ENCODE measurements around the gene DCAF11. TPM values are rescaled to one million over a fixed set of nuclear protein-coding genes. Genes with fewer than 3 reads are reported as not detected.
A peak's percentile ranks its signal among the peaks of the same experiment; 100 is the strongest.

The DCAF11 gene
- total and polyA plus RNA-seq, 2 of the 13 experiments (the other 11 are each of a cell fraction or from before 2014, with no cell fraction given): 150 to 257 TPM

DNA sequence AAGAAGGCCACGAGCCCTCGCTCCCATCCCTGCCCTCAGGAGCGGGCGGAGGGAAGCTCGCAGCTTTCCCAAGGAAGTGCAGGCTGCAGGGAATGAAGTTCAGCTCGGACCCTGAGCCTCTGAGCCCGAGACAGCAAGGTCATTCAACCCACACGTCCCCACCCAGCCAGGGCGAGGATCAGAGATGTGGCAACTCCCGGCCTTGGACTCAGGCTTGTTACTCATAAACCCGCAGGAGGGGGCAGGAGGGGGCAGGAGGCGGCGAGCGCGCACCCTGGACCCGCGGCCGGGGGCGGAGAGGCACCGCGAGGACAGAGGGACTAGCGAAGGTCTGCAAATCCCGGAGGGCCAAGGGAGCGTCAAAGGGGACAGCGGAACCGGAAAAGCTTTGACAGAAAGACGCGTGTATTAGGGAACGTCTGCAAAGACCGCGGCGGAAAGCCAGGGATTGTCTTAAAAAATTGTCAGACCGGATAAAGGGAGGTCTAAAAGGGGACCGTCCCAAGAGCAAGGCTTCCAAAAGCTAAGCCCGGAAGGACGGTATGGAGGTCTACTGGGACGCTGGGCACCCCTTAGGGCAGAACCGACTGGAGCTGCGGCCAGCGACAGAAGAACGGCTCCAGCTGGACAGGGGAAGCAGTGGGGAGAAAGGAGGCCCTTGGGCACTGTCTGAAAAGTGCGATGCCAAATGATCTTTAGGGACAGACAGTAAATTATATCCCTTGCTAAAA lies 611 bp upstream of the DCAF11 start (continued):
- TF ChIP-seq KAT8 (CRISPR knock-in tag; IDR thresholded peaks at IDR 0.05) (peak; percentile 93), CC2D1A (CRISPR knock-in tag; IDR thresholded peaks at IDR 0.05) (no peak), ZNF724P (CRISPR knock-in tag; IDR thresholded peaks at IDR 0.05; ENCODE audit: borderline replicate concordance) (peak; percentile 94; the same call in 1 of the 2 replicates), ZSCAN31 (CRISPR knock-in tag; IDR thresholded peaks at IDR 0.05; ENCODE audit: low read depth) (peak; percentile 97), ZNF546 (CRISPR knock-in tag; conservative IDR thresholded peaks at IDR 0.05) (peak; percentile 80; the same call in 1 of the 2 replicates), MED8 (CRISPR knock-in tag; IDR thresholded peaks at IDR 0.05; ENCODE audit: insufficient replicate concordance) (peak; percentile 99), EP300 (IDR thresholded peaks at IDR 0.05; ENCODE audit: low read depth in 2 of 2, low read length in 2 of 2) (peak; percentile 97 to 98), EP300 (CRISPR knock-in tag; IDR thresholded peaks at IDR 0.05; ENCODE audit: borderline replicate concordance) (peak; percentile 98), ZNF850 (CRISPR knock-in tag; conservative IDR thresholded peaks at IDR 0.05) (no peak), ZNF713 (CRISPR knock-in tag; IDR thresholded peaks at IDR 0.05) (peak; percentile 98), ZMYM3 (CRISPR knock-in tag; IDR thresholded peaks at IDR 0.05) (peak; percentile 99), SAP130 (CRISPR knock-in tag; IDR thresholded peaks at IDR 0.05; ENCODE audit: low read depth) (peak; percentile 99), ELF4 (CRISPR knock-in tag; IDR thresholded peaks at IDR 0.05; ENCODE audit: borderline replicate concordance) (no peak; the same call in 1 of the 2 replicates), KLF12 (CRISPR knock-in tag; IDR thresholded peaks at IDR 0.05; ENCODE audit: borderline replicate concordance) (peak; percentile 97), ZFP36 (IDR thresholded peaks at IDR 0.05; ENCODE audit: borderline replicate concordance, low read depth, low read length, partially characterized antibody) (no peak), KMT2A (CRISPR knock-in tag; IDR thresholded peaks at IDR 0.05) (peak; percentile 99), ZNF781 (CRISPR knock-in tag; IDR thresholded peaks at IDR 0.05; ENCODE audit: borderline replicate concordance, not compliant biosample characterization) (no peak), SALL1 (CRISPR knock-in tag; IDR thresholded peaks at IDR 0.05) (peak; percentile 100), HDAC1 (CRISPR knock-in tag; IDR thresholded peaks at IDR 0.05) (no peak)
- TF ChIP-seq, protein P1, sequence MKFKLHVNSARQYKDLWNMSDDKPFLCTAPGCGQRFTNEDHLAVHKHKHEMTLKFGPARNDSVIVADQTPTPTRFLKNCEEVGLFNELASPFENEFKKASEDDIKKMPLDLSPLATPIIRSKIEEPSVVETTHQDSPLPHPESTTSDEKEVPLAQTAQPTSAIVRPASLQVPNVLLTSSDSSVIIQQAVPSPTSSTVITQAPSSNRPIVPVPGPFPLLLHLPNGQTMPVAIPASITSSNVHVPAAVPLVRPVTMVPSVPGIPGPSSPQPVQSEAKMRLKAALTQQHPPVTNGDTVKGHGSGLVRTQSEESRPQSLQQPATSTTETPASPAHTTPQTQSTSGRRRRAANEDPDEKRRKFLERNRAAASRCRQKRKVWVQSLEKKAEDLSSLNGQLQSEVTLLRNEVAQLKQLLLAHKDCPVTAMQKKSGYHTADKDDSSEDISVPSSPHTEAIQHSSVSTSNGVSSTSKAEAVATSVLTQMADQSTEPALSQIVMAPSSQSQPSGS (CRISPR knock-in tag; IDR thresholded peaks at IDR 0.05): peak; percentile 97
- TF ChIP-seq, protein P2, sequence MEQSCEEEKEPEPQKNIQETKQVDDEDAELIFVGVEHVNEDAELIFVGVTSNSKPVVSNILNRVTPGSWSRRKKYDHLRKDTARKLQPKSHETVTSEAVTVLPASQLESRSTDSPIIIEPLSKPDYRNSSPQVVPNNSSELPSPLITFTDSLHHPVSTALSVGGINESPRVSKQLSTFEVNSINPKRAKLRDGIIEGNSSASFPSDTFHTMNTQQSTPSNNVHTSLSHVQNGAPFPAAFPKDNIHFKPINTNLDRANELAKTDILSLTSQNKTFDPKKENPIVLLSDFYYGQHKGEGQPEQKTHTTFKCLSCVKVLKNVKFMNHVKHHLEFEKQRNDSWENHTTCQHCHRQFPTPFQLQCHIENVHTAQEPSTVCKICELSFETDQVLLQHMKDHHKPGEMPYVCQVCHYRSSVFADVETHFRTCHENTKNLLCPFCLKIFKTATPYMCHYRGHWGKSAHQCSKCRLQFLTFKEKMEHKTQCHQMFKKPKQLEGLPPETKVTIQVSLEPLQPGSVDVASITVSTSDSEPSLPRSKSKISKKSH (CRISPR knock-in tag; IDR thresholded peaks at IDR 0.05; ENCODE audit: borderline replicate concordance): peak; percentile 72; the same call in 1 of the 2 replicates
- TF ChIP-seq, protein P3, sequence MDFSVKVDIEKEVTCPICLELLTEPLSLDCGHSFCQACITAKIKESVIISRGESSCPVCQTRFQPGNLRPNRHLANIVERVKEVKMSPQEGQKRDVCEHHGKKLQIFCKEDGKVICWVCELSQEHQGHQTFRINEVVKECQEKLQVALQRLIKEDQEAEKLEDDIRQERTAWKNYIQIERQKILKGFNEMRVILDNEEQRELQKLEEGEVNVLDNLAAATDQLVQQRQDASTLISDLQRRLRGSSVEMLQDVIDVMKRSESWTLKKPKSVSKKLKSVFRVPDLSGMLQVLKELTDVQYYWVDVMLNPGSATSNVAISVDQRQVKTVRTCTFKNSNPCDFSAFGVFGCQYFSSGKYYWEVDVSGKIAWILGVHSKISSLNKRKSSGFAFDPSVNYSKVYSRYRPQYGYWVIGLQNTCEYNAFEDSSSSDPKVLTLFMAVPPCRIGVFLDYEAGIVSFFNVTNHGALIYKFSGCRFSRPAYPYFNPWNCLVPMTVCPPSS (IDR thresholded peaks at IDR 0.05): no peak
- TF ChIP-seq, protein P4, sequence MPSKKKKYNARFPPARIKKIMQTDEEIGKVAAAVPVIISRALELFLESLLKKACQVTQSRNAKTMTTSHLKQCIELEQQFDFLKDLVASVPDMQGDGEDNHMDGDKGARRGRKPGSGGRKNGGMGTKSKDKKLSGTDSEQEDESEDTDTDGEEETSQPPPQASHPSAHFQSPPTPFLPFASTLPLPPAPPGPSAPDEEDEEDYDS (CRISPR knock-in tag; IDR thresholded peaks at IDR 0.05): peak; percentile 93
- TF ChIP-seq, protein P5, sequence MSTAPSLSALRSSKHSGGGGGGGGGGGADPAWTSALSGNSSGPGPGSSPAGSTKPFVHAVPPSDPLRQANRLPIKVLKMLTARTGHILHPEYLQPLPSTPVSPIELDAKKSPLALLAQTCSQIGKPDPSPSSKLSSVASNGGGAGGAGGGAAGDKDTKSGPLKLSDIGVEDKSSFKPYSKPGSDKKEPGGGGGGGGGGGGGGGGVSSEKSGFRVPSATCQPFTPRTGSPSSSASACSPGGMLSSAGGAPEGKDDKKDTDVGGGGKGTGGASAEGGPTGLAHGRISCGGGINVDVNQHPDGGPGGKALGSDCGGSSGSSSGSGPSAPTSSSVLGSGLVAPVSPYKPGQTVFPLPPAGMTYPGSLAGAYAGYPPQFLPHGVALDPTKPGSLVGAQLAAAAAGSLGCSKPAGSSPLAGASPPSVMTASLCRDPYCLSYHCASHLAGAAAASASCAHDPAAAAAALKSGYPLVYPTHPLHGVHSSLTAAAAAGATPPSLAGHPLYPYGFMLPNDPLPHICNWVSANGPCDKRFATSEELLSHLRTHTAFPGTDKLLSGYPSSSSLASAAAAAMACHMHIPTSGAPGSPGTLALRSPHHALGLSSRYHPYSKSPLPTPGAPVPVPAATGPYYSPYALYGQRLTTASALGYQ (CRISPR knock-in tag; IDR thresholded peaks at IDR 0.05): peak; percentile 95
